COLO668 (cell line): ENCODE measurements around the gene TUBB6.

Experiments used
- DNase-seq: peaks from one replicate; lab custom pipeline; 2025; ENCODE audit not compliant: unreplicated experiment; lab: John Stamatoyannopoulos, UW

Gene TUBB6

DNA sequence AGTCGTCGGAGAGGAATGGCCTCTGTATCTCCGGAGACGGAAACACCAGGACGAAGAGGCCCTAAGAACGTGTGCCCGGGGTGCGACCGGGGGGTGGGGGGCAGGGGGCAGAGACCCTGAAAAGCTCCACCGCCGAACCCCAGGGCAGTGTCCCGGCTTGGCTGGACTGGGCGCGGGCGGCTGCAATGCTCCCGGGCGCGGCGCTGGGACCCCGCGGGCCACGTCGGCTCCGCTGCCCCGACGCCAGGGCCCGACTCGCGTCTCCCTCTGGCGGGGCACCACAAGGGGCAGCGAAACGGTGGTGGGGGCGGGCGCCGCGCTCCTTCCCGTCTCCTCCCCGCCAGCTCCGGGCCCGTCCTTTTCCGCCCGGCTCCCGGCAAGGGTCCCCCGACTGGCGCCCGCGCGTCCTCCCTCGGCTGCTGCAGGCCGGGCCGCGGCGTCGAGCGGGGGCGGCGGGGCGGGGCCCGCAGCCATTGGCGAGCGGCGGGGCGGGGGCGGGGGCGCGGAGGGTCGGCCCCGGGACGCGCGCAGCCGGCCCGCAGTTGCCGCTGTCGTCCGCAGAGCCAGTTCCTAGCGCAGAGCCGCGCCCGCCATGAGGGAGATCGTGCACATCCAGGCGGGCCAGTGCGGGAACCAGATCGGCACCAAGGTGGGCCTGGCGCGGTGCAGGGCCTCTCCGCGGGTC lies at the start of gene TUBB6:
TSS of gene TUBB6 (plus strand) at position 541 of the 685 bp plus-strand sequence. CDS start at position 593, 52 bp downstream.
- peak; percentile 33 for DNase-seq

DNA sequence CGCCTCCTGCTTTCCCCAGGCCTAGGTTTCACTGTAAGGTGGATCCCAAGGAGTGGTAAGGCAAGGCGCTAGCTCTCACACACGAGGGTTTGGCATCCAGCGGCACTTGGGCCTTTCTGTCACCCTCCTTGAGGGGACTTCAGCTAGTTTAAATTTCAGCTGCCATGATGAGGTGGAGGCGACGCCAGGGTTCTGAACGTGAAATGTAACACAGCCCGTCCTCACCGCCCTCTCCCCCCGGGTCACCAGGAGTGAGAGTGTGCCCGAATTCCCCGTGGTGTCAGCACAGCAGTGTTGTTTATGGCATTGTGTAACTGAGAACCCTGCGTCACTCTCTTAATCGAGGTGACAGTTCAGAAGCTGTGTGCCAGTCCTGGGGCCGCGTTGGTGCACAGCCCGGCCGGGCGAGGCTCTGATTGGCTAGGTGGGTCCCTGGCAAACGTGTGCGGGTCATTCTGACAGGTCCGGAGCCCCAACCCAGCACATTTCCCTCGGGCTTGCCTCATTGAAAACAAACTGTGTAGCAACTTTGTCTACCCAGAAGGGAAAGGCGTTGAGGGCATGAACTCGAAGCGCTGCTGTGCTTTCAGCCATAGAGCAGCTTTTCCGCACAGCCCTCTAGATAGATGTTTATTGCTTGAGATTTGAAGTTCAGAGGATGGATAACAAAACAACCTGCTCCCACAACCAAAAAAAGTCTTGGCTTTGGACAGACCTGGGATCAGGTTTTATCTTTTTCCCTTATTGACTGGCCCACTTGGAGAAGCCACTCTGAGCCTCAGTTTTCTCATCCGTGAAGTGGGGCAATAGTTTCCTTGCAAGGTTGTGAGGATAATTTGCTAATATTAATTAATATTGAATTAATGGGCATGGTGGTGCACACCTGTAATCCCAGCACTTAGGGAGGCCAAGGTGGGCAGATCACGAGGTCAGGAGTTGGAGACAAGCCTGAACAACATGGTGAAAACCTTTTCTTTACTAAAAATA lies 49.0 kb upstream of the TUBB6 start:
- no peak for DNase-seq

DNA sequence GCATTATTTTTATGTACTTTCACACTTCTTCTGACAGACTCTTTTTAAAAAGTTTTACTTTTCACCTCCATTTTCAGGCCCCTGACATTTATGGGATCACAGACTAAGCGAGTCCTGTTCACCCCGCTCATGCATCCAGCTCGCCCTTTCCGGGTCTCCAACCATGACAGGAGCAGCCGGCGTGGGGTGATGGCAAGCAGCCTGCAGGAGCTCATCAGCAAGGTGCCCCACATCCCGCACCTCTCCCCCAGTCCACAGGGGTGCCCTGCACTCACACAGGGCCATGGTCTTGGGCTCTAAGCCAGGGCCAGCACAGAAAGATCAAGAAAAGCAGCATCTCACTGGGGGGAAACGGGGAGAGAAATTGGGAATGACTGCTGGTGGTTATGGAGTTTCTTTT lies 45.3 kb upstream of the TUBB6 start:
- DNase-seq: no peak

DNA sequence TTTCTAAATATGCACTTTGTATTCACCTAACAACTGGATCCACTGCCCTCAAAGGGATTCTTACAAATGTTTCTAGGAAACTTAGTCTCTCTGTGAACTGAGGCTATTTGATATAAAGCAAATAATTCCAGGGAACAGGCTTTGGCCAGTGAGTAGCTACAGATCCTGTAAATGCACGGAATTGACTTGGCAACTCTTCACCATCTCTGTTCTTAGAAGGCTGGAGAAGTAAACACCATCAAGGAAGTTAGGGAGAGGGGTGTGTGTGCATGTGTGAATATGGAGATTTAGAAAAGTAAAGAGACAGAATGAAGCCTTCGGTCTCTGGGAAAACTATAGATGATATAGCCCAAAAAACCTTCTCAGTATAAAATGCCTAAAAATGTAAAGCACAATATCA lies 43.2 kb upstream of the TUBB6 start:
- no peak for DNase-seq

DNA sequence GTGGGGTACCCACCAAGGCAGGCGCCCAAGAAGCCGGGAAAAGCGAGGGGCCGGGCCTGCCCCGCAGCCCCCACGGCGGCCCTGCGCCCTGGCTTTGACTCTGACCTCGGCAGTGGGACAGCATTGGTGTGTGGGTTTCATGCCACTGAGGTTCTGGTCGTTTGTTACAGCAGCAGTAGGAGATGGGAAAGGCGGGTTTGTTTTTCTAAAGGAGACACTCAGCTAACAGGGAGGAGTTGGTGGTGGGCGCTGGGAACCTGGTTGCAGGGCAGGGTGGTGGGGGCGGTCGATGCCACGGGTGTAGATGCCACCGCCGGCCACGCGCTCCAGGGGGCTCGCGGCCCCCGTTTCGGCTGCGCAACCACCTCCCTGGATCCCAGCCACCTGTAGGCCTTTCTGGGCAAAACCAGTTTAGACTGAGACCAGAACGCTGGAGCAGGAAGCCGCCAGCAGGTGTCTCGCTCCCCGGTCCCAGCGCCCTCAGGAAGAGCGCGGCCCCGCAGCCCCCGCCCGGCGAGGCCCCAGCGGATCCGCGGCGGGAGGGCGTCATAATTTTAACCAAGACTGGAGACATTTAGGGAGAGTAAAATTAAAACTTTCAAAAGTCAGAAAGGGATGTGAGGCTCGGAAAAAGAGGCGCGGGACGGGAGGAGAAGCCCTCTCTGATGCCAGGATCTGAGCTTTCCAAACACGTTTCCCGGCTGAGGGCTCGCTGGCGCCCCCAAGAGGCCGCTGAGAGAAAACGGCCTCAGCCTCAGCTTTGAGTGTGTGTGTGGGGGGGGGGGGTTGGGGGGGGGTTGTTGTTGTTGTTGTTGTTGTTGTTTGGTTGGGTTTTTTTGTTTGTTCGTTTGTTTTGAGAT lies 36.4 kb upstream of the TUBB6 start:
- peak; percentile 79 for DNase-seq

DNA sequence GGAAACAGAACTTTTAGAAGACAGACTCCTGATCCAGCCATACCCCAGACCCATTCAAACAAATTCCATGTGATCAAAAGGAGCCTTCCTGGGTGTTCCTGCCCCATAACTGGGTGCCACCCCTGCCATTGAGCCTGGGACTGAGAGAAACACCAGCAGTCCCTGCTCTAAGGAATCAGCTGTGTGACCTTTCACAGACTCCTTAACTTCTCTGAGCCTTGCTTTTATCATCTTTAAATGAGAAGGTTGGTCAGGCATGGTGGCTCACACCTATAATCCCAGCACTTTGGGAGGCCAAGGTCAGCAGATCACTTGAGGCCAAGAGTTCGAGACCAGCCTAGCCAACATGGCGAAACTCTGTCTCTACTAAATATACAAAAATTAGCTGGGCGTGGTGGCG lies 33.2 kb upstream of the TUBB6 start:
- no peak for DNase-seq

DNA sequence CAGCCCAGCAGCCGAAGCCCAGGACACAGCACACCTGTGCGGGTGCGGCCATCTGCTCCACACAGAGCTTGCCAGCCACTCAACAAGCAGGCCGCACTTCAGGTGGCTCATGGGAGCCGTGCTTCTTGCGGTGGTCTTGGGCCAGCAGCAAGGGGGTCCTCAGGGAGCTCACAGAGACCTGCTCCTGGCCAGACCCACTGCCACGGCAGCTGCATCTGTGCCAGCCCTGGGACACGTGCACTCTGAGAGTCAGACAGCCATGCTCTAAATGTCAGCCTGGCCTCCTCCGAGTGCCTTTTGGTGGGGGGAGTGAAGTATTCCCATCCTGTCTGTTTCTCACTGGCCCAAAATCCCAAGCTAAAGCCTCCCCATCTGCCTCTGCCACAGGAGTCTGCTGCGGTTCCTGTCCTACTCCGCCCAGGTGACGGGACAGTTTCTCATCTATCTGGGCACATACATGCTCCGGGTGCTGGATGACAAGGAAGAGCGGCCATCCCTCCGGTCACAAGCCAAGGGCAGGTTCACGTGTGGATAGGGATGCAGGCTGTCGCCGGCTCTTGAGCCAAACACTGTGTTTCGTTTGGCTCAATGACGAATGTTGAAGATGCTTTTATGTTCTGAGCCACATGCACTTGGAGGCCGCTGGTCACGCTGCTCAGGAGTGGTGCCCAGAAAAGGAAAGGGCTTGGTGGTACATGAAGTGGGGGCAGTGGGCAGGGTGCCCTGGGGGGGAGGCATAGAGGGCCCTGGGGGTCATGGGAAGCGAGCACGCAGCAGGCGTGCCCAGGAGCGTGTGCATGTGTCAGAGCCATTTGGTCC lies 31.1 kb upstream of the TUBB6 start:
- DNase-seq: no peak

DNA sequence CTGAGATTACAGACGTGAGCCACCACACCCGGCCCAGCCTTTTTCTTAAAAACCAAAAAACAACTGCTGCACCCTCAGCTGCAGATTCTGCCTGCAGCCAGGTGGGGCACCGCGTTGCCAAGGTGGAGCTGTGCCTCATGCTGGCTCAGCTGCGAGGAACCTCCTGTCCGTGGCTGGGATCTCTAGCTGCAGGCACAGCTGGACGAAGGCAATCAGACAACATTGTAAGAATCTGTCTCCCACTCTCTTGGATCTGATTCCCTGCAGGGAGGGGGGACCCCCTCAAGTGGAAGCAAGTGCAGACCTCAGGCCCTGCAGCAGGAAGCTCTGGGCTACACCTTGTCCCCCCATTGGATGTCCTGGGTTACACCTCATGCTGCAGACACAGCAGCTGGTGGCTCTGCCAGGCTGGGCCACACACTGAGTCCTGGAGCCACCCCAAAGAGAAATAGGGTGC lies 29.8 kb upstream of the TUBB6 start:
- no peak for DNase-seq

DNA sequence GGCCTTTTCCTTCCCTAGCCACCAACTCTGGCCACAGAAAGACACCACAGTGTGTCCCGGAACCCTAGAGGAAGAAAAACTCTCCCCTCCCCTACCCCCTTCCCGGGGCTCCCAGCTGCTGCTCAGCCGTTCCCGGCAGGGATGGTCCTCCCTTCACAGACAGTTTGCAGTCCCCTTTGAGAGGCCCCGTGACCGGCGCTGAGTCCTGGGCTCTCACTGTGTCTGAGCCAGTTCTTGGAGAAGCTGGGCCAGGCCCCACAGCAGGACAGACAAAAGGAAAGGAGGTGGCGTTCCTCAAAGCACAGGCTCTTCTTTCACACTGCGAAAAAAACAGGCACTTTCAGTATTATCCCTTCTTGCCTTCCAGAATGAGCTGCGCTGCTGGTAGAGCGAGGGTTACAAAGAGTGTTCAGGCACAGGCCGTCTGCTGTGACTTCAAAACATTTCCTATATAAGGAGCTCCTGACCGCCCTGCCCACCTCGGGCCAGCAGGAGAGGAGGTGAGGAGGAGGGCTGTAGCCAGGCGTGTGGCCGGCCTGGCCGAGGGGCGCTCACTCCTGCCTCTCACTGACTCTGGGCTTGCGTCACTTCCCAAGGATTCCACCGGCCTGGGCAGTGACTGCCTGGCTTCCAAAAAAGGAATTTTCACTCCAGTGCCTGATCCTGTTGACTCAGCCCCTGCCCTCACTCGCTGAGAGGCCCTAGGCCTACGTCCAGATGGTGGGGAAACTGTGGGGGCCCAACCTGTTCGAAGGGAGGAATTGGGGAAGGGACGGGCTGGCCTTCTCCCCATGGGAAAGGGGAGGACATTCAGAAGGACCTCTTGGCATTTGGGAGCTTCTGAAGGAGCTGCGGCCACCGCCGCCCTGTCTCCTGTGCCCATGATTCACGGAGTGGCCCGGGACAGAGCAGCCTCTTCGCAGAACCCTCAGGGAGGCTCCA lies 29.0 kb upstream of the TUBB6 start:
- DNase-seq: no peak

DNA sequence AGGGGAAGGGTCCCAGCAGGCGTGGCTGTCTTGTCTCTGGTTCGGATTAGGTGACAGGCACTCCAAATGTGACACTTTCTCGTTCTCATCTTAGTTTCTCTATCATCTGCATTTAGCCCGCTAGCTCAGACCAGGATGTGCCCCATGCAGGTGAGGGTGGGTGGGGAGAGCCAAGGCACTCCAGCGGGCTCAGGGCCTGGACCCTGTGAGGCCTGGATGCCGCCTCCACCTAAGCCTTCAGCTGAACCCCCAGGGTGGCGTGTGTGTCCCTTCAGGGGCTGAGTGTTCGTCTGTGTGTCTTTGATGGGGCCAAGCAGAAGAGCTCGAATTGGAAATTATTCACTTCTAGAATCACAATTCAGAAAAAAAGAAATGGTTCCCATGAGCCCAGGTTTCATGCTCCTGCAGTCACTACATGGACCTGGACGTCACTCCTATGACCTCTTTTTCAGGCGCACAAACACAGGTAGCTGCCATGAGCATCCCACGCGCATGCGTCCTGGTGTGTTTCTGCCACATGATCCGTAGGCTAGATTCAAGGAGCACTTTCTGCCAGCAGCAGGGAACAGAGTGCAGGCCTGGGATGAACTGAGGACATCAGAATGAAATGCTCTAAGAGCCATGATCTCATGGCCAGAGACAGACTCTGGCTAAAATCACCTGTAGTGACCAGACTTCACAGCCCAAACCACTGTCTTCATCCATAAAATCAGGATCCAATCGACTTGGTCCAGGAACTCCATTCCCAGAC lies 28.1 kb upstream of the TUBB6 start:
- no peak for DNase-seq

DNA sequence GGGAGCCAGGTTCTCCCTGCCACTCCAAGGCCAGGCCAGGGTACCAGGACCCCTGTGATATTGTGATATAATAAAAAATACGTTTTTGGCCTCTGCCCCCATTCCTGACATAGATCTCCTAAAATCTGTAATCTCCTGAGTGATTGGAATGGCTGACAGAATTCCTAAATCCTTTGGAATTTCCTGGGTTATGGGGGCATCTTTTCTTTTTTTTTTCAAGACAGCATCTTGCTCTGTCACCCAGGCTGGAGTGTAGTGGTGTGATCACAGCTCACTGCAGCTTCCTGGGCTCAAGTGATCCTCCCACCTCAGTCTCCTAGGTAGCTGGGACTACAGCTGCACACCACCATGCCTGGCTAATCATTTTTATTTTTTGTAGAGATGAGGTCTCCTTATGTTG lies 26.2 kb upstream of the TUBB6 start:
- no peak for DNase-seq

DNA sequence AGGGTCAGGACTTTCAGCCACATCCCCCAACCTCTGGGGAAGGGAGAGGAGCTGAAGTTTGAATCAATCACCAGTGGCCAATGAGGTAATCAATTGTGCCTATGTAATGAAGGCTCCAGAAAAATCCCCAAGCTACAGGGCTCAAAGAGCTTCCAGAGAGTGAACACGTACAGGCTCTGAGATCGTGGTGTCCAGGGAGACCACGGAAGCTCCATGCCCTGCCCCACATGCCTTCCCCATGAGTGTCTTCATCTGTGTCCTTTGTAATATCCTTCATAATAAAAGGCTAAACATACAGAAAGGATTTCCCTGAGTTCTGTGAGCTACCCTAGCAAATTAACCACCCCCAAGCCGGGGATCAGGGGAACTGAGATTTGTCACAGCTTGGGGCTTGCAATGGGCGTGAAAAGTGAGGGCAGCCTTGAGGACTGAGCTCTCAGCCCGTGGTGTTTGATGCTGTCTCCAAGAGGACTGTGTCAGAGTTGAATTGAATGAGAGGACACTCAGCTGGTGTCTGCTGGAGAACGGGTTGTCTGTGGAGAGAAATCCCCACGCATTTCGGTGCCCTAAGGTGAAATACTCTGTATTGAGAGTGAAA lies 25.5 kb upstream of the TUBB6 start:
- no peak for DNase-seq

DNA sequence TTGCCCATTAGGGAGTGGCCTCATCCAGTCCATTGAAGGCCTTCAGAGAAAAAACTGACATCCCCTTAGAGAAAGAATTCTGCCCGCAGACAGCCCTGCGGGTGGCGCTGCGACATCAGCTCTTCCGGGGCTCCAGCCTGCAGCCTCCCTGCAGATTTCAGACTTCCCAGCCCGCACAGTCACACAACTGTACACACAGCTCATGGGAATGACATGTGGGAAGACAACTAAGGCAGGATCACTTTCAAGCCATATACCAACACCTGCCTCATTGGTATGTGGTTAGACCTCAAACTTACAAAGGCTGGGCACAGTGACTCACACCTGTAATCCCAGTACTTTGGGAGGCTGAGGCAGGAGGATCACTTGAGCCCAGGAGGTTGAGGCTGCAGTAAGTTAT lies 24.8 kb upstream of the TUBB6 start:
- peak; percentile 30 for DNase-seq

DNA sequence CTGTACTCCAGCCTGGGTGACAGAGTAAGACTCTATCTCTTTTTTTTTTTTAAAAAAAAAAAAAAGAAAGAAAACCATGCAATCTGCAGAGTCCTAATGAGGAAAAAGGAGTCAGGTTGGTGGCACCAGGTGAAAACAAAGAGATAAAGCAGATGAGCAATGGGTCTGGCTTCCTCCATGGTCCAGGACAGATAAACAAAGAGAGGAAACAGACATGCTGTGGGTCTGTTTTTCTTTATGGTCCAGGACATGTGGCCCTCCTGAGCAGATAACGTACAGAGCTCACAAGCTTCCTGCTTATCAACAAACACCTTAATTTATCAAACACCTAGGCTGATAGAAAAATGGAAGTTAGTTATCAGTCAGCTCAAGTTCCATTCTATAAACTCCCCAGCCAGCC lies 24.4 kb upstream of the TUBB6 start:
- DNase-seq: no peak

DNA sequence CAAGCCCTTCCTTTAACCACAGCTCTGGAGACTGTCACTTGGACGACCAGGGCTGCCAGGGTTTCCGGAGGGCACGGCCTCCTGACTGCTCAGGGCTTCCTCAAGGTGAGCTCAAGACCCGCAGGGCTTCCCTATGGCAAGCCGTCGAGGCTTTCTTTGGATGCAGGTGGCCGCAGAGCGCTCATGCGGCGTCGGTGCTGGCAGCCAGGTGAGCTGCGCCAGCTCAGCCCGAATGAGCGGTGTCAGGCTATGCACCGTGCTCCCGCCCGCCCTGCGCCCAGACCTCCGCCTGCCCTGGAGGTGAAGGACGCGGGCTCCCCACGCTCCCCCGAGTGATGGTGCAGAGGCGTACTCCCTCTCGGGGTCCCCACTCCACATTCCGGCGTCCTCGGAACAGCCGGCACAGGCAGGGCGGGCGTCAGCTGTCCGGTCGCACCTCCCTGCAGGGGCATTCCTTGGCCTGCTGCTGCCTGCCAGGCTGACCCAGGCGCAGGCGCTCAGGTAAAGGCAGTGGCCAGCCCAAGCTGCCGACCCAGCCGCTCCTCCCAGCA lies 20.8 kb upstream of the TUBB6 start:
- no peak for DNase-seq

DNA sequence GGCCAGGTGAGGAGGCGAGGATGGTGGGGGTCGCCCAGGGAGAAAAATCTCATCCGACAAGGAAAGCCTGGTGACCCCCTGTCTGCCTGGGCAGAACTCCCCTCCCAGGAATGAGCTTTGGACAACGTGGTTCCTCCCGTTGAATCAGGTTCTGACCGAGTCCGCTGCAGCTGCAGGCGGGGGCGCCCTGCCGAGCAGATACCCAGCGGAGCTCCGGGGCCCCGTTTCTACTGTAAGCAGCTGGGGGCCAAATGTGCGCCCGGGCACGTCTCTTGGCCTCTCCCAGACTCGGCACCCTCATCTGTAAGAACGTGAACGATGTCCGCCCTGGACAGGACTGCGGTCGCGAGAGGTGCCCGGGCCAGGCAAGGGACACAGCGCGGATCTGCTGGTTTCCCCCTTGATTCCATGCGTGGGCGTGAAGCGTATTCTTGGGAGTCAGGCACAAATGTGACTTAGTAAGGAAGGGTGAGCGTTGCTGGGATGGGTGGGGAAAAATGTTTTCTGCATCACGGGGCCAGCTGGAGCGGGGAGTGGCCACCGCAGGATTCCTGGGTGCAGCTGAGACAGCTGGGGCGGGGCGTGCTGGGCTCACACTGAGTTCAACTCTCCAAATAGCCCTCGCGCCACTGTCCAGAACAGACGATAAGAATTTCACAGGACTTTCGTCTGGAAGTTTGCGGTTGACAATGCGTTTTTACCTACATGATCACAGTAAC lies 20.2 kb upstream of the TUBB6 start:
- no peak for DNase-seq

DNA sequence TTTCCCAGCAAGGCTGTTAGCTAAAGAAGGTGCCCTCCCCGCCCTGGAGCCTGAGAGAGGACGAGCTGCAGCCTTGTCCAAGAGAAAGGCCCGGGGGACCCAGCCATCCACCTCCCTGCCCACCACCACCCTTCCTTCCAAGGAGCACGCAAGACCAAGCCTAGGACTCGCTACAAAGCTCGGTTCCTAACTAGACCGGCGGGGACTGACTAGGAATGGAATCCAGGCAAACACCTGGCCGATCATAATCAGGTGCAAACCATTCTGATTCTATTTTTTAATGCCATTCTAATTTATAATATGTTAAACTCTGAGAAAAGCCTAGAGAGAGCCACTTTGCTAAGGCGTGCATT lies 19.7 kb upstream of the TUBB6 start:
- no peak for DNase-seq
